Upper lobe of left lung (tissue), 6 donors: Measurements from ENCODE around the gene NEBL. TPM values are rescaled to one million over a fixed set of nuclear protein-coding genes. Genes with fewer than 3 reads are reported as not detected.

Experiments used
- ATAC-seq, 2 donors: fragments of 200-7000 bp; cut with Tn5 transposase; one replicate each; pipeline ENCODE4 v1.9.1; 2022; ENCODE audit warnings: mild to moderate bottlenecking in 2 of 2, moderate library complexity in 2 of 2; ENCODE audit not compliant: low FRiP score in 2 of 2
- DNase-seq, 2 donors: peaks; one replicate each; pipeline ENCODE4 v3.0.0-alpha.2; 2019 to 2020
- H3K27ac ChIP-seq, 4 donors: fragments of 200-600 bp; sonication (generic); one replicate each; pipeline ENCODE4 v1.5.1; 2016 to 2019
- H3K27me3 ChIP-seq, 4 donors: fragments of 200-600 bp; sonication (generic); one replicate each; pipeline ENCODE4 v1.5.1; 2017 to 2019
- H3K36me3 ChIP-seq, 4 donors: fragments of 200-600 bp; sonication (generic); one replicate each; pipeline ENCODE4 v1.5.1; 2016 to 2019
- H3K4me1 ChIP-seq, 4 donors: fragments of 200-600 bp; sonication (generic); one replicate each; pipeline ENCODE4 v1.5.1; 2018 to 2019
- H3K4me3 ChIP-seq, 4 donors: fragments of 200-600 bp; sonication (generic); one replicate each; pipeline ENCODE4 v1.5.1; 2017 to 2019; ENCODE audit warnings: mild to moderate bottlenecking in 2 of 4, moderate library complexity in 1 of 4
- H3K9me3 ChIP-seq, 4 donors: fragments of 200-600 bp; sonication (generic); one replicate each; pipeline ENCODE4 v1.5.1; 2018 to 2019
- CTCF ChIP-seq, 6 experiments: fragments of 450-650 bp in 4 of 6; fragments of 200-600 bp in 2 of 6; sonication (generic) in 2 of 6; IDR thresholded peaks; one replicate each; pipeline ENCODE4 v1.5.1; 2016 to 2019; ENCODE audit warnings: antibody characterized with exemption in 6 of 6
- EP300 ChIP-seq, 4 donors: sonication (generic); formaldehyde crosslinking; IDR thresholded peaks; one replicate each; pipeline ENCODE4 v1.5.1; 2017; ENCODE audit warnings: antibody characterized with exemption in 4 of 4, control low read depth in 2 of 4
- POLR2A ChIP-seq, 4 donors: fragments of 450-650 bp; IDR thresholded peaks; one replicate each; pipeline ENCODE4 v1.5.1; 2016 to 2017; ENCODE audit warnings: antibody characterized with exemption in 4 of 4, mild to moderate bottlenecking in 2 of 4
- POLR2AphosphoS5 ChIP-seq, 2 donors: sonication (generic); formaldehyde crosslinking; IDR thresholded peaks; one replicate each; pipeline ENCODE4 v1.5.1; 2017; ENCODE audit warnings: antibody characterized with exemption in 2 of 2
- WGBS, 2 donors: methylation state at CpG; one replicate each; pipeline ENCODE4 v1.1.5; 2017 to 2018; 5-methylcytosine and 5-hydroxymethylcytosine counted together
- total RNA-seq, 6 donors: library from RNA; depleted of rRNA in 4 of 6; stranded (reverse); fragments of >200 nt in 4 of 6; gene quantifications; one replicate each; pipeline versions ENCODE4 v1.1.0 to v1.2.1, GENCODE V29; 2016 to 2021
- donor health status: DM: no; HTN: no; CAD: no; lungs with moderate emphysema.
- donor health status: DM: no; HTN: yes; CAD: no; lungs with severe emphysema.

NEBL gene
- total RNA-seq, 6 donors from 2014 or later: 61.2 to 274 (median 134) TPM

DNA sequence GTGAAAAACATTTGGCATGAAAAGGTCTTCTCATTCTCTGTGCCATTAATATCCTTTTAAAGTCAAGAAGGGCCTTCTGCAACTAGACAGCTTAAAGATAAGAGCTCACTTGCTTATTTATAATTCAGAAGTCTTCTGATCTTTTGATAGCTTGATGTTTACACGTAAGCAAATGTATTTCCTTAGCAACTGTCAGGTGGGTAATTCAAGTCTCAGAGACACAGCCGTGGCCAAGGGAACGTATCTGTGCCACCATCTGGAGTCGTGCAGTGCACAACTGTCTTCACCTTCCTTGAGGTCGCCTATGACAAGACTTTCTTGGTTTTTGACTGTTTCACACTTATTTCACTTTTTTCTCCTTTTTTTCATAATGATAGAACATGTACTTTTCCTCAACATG is 4.0 kb upstream of the NEBL start:
- no peak for TF ChIP-seq EP300 (IDR thresholded peaks at IDR 0.05)
- no peak for TF ChIP-seq CTCF (IDR thresholded peaks at IDR 0.05)
- H3K4me3 ChIP-seq: no peak overlapping the region
- no peaks in the 10 kb centered on the region for H3K4me1 ChIP-seq
- no peaks in the 10 kb centered on the region for H3K27me3 ChIP-seq
- H3K9me3 ChIP-seq: no peaks in the 10 kb centered on the region
- no peak for DNase-seq
- peaks cover 0 to 5% (median 0%) of the 10 kb centered on the region in 4 donors for H3K36me3 ChIP-seq
- no peak overlapping the region for H3K27ac ChIP-seq
- WGBS, 2 donors: 60 to 67% methylated on average over 5 of the region's 5 CpGs
- ATAC-seq: no peak

- no peak overlapping the region for H3K27ac ChIP-seq
- no peak for TF ChIP-seq EP300 (IDR thresholded peaks at IDR 0.05)
- no peak for TF ChIP-seq CTCF (IDR thresholded peaks at IDR 0.05)
- no peak for TF ChIP-seq POLR2AphosphoS5 (IDR thresholded peaks at IDR 0.05)
- TF ChIP-seq POLR2A (IDR thresholded peaks at IDR 0.05): no peak
- no peaks in the 10 kb centered on the region for H3K9me3 ChIP-seq
- DNase-seq: no peak
- H3K27me3 ChIP-seq: no peaks in the 10 kb centered on the region
- H3K4me3 ChIP-seq: no peak overlapping the region
- no peaks in the 10 kb centered on the region for H3K4me1 ChIP-seq
- no peak for ATAC-seq
- 77% methylated on average over 3 of the region's 3 CpGs for WGBS, 2 donors
- peaks cover 0 to 5% (median 0%) of the 10 kb centered on the region in 4 donors for H3K36me3 ChIP-seq
These were observed 1.9 kb upstream of the NEBL start for GRCh38 chr10:20898866-20899535.

GRCh38 chr10:20893297-20893696 is 3.8 kb downstream of the NEBL start:
- Histone ChIP-seq H3K27me3 (no peaks in the 10 kb centered on the region), H3K27ac (no peak overlapping the region), H3K36me3 (peaks cover 0 to 5% (median 0%) of the 10 kb centered on the region in 4 donors), H3K9me3 (no peaks in the 10 kb centered on the region), H3K4me3 (no peak overlapping the region), H3K4me1 (no peaks in the 10 kb centered on the region)
- WGBS, 2 donors: 60 to 63% methylated on average over 1 of the region's 1 CpG
- TF ChIP-seq POLR2A (IDR thresholded peaks at IDR 0.05): no peak
- DNase-seq (no peak), ATAC-seq (no peak)

GRCh38 chr10:20892796-20893195 is 4.3 kb downstream of the NEBL start:
- Histone ChIP-seq H3K9me3 (no peaks in the 10 kb centered on the region), H3K27ac (no peak overlapping the region), H3K36me3 (peaks cover 0 to 5% (median 0%) of the 10 kb centered on the region in 4 donors), H3K4me3 (no peak overlapping the region), H3K4me1 (no peaks in the 10 kb centered on the region), H3K27me3 (no peaks in the 10 kb centered on the region)
- DNase-seq (no peak), ATAC-seq (no peak)
- TF ChIP-seq POLR2A (IDR thresholded peaks at IDR 0.05) (no peak), EP300 (IDR thresholded peaks at IDR 0.05) (no peak), CTCF (IDR thresholded peaks at IDR 0.05) (no peak), POLR2AphosphoS5 (IDR thresholded peaks at IDR 0.05) (no peak)
- WGBS, 2 donors: 63 to 71% methylated on average over 2 of the region's 2 CpGs

DNA sequence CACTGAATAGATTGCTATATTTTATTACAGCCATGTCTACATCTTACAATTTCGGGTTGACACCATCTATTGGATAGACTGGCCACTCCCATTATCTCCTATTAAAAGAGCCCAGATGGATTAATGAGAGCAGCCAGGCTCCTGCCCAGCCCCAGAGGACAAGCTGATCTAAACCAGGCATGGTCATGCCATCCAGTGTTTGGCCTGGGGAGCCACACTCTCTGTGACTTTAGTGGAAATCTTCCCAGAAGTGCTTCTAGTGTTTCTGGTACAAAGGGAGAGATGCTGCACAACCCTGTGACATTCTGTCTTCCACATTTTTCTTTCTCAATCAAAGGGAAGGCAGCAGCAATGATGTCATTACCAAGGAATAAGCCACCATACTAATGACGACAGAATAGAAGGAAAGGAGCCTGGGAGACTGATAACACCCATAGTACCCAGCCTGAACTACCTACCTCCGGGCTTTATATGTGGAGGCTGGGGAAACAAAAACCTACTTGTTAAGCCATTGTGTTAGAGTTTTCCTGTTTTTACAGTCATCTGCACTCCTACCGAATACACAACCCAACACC is 5.0 kb downstream of the NEBL start:
- no peak overlapping the region for H3K27ac ChIP-seq
- H3K4me1 ChIP-seq: no peaks in the 10 kb centered on the region
- WGBS, 2 donors: 70 to 74% methylated on average over 4 of the region's 4 CpGs
- no peak for DNase-seq
- H3K27me3 ChIP-seq: no peaks in the 10 kb centered on the region
- no peak overlapping the region for H3K4me3 ChIP-seq
- peaks cover 0 to 5% (median 0%) of the 10 kb centered on the region in 4 donors for H3K36me3 ChIP-seq
- TF ChIP-seq POLR2AphosphoS5 (IDR thresholded peaks at IDR 0.05): no peak
- no peak for ATAC-seq
- H3K9me3 ChIP-seq: no peaks in the 10 kb centered on the region

DNA sequence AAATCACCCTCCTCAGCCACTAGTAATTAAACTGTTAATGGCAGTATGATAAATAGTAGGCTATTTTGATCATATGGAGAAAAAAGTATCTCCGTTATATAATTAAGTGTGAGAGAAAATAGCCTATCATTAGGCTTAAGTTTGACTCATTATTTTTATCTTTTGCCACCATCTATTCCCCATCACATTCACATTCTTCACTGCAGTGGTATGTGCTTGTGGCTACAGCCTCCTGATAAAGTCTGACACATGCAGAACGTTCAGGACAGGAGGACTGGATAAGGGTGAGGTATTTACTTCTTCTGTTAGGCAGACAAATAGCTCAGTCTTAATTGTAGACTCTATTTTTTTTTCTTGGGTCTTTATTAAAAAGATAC is 5.8 kb downstream of the NEBL start:
- DNase-seq: no peak
- WGBS, 2 donors: 45 to 50% methylated on average over 2 of the region's 2 CpGs
- peaks cover 0 to 2% (median 0%) of the 10 kb centered on the region in 4 donors for H3K4me1 ChIP-seq
- TF ChIP-seq POLR2A (IDR thresholded peaks at IDR 0.05) (no peak), POLR2AphosphoS5 (IDR thresholded peaks at IDR 0.05) (no peak), EP300 (IDR thresholded peaks at IDR 0.05) (no peak), CTCF (IDR thresholded peaks at IDR 0.05) (no peak)
- no peaks in the 10 kb centered on the region for H3K9me3 ChIP-seq
- H3K4me3 ChIP-seq: no peak overlapping the region
- H3K27me3 ChIP-seq: no peaks in the 10 kb centered on the region
- H3K36me3 ChIP-seq: peaks cover 0 to 1% (median 0%) of the 10 kb centered on the region in 4 donors
- peak in 1 of 2 donors; percentile 57 for ATAC-seq
- peak overlapping the region in 1 of 4 donors; percentile 4 for H3K27ac ChIP-seq
